HepG2 (cell line): ENCODE measurements around the gene AJUBA. TPM values are rescaled to one million over a fixed set of nuclear protein-coding genes. Genes with fewer than 3 reads are reported as not detected.

ENCODE experiments used
- CREM ChIP-seq, 2 experiments: sonication (generic) in 1 of 2; formaldehyde crosslinking in 1 of 2; IDR thresholded peaks; 2 replicates each; pipeline versions ENCODE4 v1.4.0 to v1.6.1; 2016 to 2020; ENCODE audit warnings: antibody characterized with exemption in 1 of 2, mild to moderate bottlenecking in 1 of 2, missing genetic modification reagents in 1 of 2
- EEA1 ChIP-seq: sonication (generic); formaldehyde crosslinking; IDR thresholded peaks from 2 replicates; pipeline ENCODE4 v1.5.1; 2020; ENCODE audit warnings: mild to moderate bottlenecking, missing genetic modification reagents, borderline replicate concordance
- ERF ChIP-seq: IDR thresholded peaks from 2 replicates; pipeline ENCODE4 v1.6.1; 2018; ENCODE audit warnings: missing biosample characterization, missing genetic modification reagents
- HOXA9 ChIP-seq: sonication (generic); formaldehyde crosslinking; IDR thresholded peaks from 2 replicates; pipeline ENCODE4 v1.8.1; 2022; ENCODE audit warnings: missing genetic modification reagents, mild to moderate bottlenecking, moderate library complexity, borderline replicate concordance
- KDM2A ChIP-seq: sonication (generic); formaldehyde crosslinking; IDR thresholded peaks from 2 replicates; pipeline ENCODE4 v1.4.0; 2020; ENCODE audit warnings: low read depth, missing genetic modification reagents, borderline replicate concordance
- NCOA5 ChIP-seq: sonication (generic); formaldehyde crosslinking; IDR thresholded peaks from 2 replicates; pipeline ENCODE4 v1.4.0; 2020; ENCODE audit warnings: missing genetic modification reagents
- NPAS2 ChIP-seq: sonication (generic); formaldehyde crosslinking; IDR thresholded peaks from 2 replicates; pipeline ENCODE4 v1.8.0; 2022; ENCODE audit warnings: mild to moderate bottlenecking, missing genetic modification reagents, borderline replicate concordance
- TCF7L2 ChIP-seq: IDR thresholded peaks from 2 replicates; pipeline ENCODE4 v1.6.1; 2011; ENCODE audit warnings: mild to moderate bottlenecking, low read depth, low read length, moderate library complexity
- ZFP62 ChIP-seq: sonication (generic); formaldehyde crosslinking; IDR thresholded peaks from 2 replicates; pipeline ENCODE4 v1.4.0; 2020; ENCODE audit warnings: missing genetic modification reagents
- ZNF383 ChIP-seq: sonication (generic); formaldehyde crosslinking; IDR thresholded peaks from 2 replicates; pipeline ENCODE4 v1.4.0; 2020; ENCODE audit warnings: missing genetic modification reagents, mild to moderate bottlenecking, borderline replicate concordance
- ZNF44 ChIP-seq: sonication (generic); formaldehyde crosslinking; IDR thresholded peaks from 2 replicates; pipeline ENCODE4 v1.5.1; 2020; ENCODE audit warnings: mild to moderate bottlenecking, missing genetic modification reagents
- ZNF678 ChIP-seq: sonication (generic); formaldehyde crosslinking; IDR thresholded peaks from 2 replicates; pipeline ENCODE4 v1.4.0; 2020; ENCODE audit warnings: mild to moderate bottlenecking, missing genetic modification reagents
- polyA plus RNA-seq, 8 experiments: library from polyadenylated mRNA; depleted of rRNA in 3 of 8; stranded (reverse) in 7 of 8; unstranded in 1 of 8; fragments of >200 nt; fragmentation: Illumina TruSeq in 4 of 8; extraction: Trizol in 4 of 8; gene quantifications; 2 replicates each; pipeline versions ENCODE4 v1.2.1 to v1.2.3, GENCODE V29; 2011 to 2016; ENCODE audit warnings: low read depth in 4 of 8, missing spikeins in 1 of 8, mixed read lengths in 1 of 8; ENCODE audit not compliant: insufficient read depth in 1 of 8
- total RNA-seq, 5 experiments: library from RNA; depleted of rRNA; stranded (reverse); fragments of >200 nt; fragmentation: Illumina TruSeq; extraction: Trizol; gene quantifications; 2 replicates each; pipeline ENCODE4 v1.2.3, GENCODE V29; 2016; ENCODE audit warnings: low read depth in 1 of 5
- TF ChIP-seq, protein P1 (sequence below): sonication (generic); formaldehyde crosslinking; IDR thresholded peaks from 2 replicates; pipeline ENCODE4 v1.8.1; 2023; ENCODE audit warnings: mild to moderate bottlenecking, moderate library complexity, missing genetic modification reagents
- TF ChIP-seq, protein P2 (sequence below): IDR thresholded peaks from 2 replicates; pipeline ENCODE4 v1.6.1; 2018; ENCODE audit warnings: missing genetic modification reagents
- TF ChIP-seq, protein P3 (sequence below): sonication (generic); formaldehyde crosslinking; IDR thresholded peaks from 2 replicates; pipeline ENCODE4 v1.4.0; 2020; ENCODE audit warnings: mild to moderate bottlenecking, missing genetic modification reagents
- TF ChIP-seq, protein P4 (sequence below): sonication (generic); formaldehyde crosslinking; IDR thresholded peaks from 2 replicates; pipeline ENCODE4 v1.4.0; 2020; ENCODE audit warnings: mild to moderate bottlenecking, missing genetic modification reagents, borderline replicate concordance
- TF ChIP-seq, protein P5 (sequence below): sonication (generic); formaldehyde crosslinking; IDR thresholded peaks from 2 replicates; pipeline ENCODE4 v1.4.0; 2020; ENCODE audit warnings: missing genetic modification reagents

The AJUBA gene
- total and polyA plus RNA-seq, 2 of the 13 experiments (the other 11 are each of a cell fraction or from before 2014, with no cell fraction given) = 157 to 241 TPM

DNA sequence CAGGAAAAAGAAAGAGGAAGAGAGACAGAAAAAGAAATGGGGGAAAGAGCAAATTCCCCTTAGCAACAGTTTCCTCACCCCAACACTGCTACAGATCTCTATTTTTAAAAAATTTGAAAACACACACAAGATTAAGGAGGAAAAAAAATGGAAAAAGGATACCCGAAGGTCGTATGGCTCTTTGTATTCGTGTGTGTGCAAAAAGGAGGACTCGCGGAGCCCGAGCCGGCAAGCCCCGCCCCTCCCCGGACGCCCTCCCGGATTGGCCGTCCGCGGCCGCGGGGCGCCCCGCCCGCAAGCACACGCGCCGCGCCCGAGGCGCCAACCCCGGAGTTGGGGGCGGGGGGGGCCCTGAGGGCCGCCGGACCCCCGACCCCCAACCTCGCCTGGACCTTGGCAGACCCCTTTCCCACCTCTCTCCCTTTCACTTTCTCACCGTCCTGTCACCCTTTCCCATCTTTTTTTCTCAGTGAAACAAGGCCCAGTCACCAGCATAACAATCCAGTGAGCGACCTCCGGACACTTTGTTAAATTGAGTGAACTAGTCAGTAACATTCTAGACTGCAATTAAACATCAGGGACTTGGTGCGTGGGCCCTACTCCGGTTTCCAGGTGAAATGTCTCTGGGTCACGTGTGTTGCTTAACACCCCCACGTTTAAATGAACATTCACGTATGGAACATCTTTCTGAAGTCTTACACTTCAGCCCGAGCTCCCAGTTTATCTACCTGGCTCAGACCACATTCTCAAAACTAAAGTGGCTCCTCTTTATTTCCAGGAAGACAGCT lies 27.8 kb upstream of the AJUBA start, which contains the start of gene C14orf93 (continued):
- peak; percentile 69 for TF ChIP-seq KDM2A (CRISPR knock-in tag)
- peak; percentile 83 for TF ChIP-seq ERF (CRISPR knock-in tag)
- no peak for TF ChIP-seq TCF7L2
- TF ChIP-seq, protein P1, sequence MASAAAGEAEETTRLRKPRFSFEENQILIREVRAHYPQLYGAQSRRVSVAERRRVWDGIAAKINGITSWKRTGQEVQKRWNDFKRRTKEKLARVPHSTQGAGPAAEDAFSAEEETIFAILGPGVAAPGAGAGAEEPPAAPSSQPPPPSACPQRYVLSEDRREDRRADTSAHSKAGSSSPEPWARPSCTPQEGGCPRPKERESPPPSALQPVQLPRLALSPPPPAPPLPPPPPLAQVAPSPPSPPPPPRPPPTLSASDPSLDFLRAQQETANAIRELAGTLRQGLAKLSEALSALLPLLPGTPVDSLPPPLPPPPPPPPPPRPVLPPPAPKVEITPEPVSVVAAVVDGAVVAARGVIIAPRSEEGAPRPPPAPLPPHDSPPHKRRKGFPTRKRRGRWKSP = peak; percentile 54; the same call in 1 of the 2 replicates
- TF ChIP-seq, protein P2, sequence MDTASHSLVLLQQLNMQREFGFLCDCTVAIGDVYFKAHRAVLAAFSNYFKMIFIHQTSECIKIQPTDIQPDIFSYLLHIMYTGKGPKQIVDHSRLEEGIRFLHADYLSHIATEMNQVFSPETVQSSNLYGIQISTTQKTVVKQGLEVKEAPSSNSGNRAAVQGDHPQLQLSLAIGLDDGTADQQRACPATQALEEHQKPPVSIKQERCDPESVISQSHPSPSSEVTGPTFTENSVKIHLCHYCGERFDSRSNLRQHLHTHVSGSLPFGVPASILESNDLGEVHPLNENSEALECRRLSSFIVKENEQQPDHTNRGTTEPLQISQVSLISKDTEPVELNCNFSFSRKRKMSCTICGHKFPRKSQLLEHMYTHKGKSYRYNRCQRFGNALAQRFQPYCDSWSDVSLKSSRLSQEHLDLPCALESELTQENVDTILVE (CRISPR knock-in tag) = peak; percentile 30; the same call in 1 of the 2 replicates
- TF ChIP-seq, protein P3, sequence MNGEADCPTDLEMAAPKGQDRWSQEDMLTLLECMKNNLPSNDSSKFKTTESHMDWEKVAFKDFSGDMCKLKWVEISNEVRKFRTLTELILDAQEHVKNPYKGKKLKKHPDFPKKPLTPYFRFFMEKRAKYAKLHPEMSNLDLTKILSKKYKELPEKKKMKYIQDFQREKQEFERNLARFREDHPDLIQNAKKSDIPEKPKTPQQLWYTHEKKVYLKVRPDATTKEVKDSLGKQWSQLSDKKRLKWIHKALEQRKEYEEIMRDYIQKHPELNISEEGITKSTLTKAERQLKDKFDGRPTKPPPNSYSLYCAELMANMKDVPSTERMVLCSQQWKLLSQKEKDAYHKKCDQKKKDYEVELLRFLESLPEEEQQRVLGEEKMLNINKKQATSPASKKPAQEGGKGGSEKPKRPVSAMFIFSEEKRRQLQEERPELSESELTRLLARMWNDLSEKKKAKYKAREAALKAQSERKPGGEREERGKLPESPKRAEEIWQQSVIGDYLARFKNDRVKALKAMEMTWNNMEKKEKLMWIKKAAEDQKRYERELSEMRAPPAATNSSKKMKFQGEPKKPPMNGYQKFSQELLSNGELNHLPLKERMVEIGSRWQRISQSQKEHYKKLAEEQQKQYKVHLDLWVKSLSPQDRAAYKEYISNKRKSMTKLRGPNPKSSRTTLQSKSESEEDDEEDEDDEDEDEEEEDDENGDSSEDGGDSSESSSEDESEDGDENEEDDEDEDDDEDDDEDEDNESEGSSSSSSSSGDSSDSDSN = peak; percentile 31; the same call in 1 of the 2 replicates
- 0 out of 2 replicates have a peak, but pooled peaks have one; percentile 12 for TF ChIP-seq ZNF383
- no peak for TF ChIP-seq ZFP62 (CRISPR knock-in tag)
- no peak for TF ChIP-seq NPAS2
- TF ChIP-seq EEA1 = peak; percentile 47; the same call in 1 of the 2 replicates
- TF ChIP-seq, protein P4, sequence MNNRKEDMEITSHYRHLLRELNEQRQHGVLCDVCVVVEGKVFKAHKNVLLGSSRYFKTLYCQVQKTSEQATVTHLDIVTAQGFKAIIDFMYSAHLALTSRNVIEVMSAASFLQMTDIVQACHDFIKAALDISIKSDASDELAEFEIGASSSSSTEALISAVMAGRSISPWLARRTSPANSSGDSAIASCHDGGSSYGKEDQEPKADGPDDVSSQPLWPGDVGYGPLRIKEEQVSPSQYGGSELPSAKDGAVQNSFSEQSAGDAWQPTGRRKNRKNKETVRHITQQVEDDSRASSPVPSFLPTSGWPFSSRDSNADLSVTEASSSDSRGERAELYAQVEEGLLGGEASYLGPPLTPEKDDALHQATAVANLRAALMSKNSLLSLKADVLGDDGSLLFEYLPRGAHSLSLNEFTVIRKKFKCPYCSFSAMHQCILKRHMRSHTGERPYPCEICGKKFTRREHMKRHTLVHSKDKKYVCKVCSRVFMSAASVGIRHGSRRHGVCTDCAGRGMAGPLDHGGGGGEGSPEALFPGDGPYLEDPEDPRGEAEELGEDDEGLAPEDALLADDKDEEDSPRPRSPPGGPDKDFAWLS = no peak
- no peak for TF ChIP-seq CREM (IDR thresholded peaks at IDR 0.05)
- TF ChIP-seq CREM (CRISPR knock-in tag; IDR thresholded peaks at IDR 0.05) = no peak
- no peak; the same call in 1 of the 2 replicates for TF ChIP-seq ZNF44
- no peak for TF ChIP-seq NCOA5 (CRISPR knock-in tag)
- TF ChIP-seq, protein P5, sequence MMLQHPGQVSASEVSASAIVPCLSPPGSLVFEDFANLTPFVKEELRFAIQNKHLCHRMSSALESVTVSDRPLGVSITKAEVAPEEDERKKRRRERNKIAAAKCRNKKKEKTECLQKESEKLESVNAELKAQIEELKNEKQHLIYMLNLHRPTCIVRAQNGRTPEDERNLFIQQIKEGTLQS = no peak
- TF ChIP-seq ZNF678 (CRISPR knock-in tag) = peak; percentile 51; the same call in 1 of the 2 replicates
- no peak for TF ChIP-seq HOXA9 (CRISPR knock-in tag)
